ENCODE results near the gene CBLL2.

DNA sequence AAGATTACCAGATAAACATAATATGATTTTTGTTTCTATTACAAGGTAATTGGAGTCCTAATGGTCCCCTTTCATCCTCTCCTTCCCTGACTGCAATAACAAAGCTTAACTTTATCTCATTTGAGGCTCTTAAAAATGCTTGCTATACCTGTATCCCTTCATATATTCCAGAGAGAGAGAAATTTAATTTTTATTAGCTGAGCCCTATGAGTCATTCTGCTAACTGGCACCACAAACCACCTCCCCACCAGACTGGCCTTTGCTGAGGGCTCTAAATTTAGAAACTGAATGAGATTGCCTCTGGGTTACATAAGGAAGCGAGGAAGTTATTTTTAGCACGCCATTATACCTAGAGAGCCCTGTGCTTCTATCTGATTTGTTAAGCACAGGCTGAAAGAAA is 27.4 kb downstream of the CBLL2 start:
- TF ChIP-seq POLR2AphosphoS5 (IDR thresholded peaks at IDR 0.05): no peak
- TF ChIP-seq, protein P1, sequence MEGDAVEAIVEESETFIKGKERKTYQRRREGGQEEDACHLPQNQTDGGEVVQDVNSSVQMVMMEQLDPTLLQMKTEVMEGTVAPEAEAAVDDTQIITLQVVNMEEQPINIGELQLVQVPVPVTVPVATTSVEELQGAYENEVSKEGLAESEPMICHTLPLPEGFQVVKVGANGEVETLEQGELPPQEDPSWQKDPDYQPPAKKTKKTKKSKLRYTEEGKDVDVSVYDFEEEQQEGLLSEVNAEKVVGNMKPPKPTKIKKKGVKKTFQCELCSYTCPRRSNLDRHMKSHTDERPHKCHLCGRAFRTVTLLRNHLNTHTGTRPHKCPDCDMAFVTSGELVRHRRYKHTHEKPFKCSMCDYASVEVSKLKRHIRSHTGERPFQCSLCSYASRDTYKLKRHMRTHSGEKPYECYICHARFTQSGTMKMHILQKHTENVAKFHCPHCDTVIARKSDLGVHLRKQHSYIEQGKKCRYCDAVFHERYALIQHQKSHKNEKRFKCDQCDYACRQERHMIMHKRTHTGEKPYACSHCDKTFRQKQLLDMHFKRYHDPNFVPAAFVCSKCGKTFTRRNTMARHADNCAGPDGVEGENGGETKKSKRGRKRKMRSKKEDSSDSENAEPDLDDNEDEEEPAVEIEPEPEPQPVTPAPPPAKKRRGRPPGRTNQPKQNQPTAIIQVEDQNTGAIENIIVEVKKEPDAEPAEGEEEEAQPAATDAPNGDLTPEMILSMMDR (IDR thresholded peaks at IDR 0.05): no peak
